Endothelial cell of umbilical vein (primary cell): Measurements from ENCODE around the gene MYLK.

Experiments used
- CTCF ChIP-seq, 2 donors: IDR thresholded peaks; 1 replicate in 1 of 2; 2 replicates in 1 of 2; pipeline ENCODE4 v1.5.1; 2011; ENCODE audit warnings: low read length in 2 of 2, mild to moderate bottlenecking in 2 of 2, moderate library complexity in 2 of 2, control low read depth in 1 of 2, inconsistent platforms in 1 of 2, low read depth in 1 of 2; ENCODE audit not compliant: insufficient read depth in 1 of 2; ENCODE audit errors: extremely low read depth in 1 of 2
- JUN ChIP-seq: IDR thresholded peaks from 2 replicates; pipeline ENCODE4 v1.6.1; 2011; ENCODE audit warnings: borderline replicate concordance, low read depth; ENCODE audit not compliant: insufficient read length, insufficient read depth
- MAX ChIP-seq: IDR thresholded peaks from 2 replicates; pipeline ENCODE4 v1.6.1; 2011; ENCODE audit not compliant: insufficient read depth, insufficient read length
- MYC ChIP-seq: IDR thresholded peaks from one replicate; pipeline ENCODE4 v1.6.1; 2011; ENCODE audit warnings: mild to moderate bottlenecking, low read depth, low read length
- POLR2A ChIP-seq: IDR thresholded peaks from 2 replicates; pipeline ENCODE4 v1.6.1; 2012; ENCODE audit warnings: low read depth, mild to moderate bottlenecking, control low read depth, low read length

GRCh38 chr3:123733341-123733740 is 150.8 kb downstream of the MYLK start:
- TF ChIP-seq CTCF (IDR thresholded peaks at IDR 0.05; ENCODE audit: extremely low read depth in 1 of 2, insufficient read depth in 1 of 2, low read depth in 1 of 2, low read length in 2 of 2) = no peak
- no peak for TF ChIP-seq POLR2A
- no peak for TF ChIP-seq MAX
- no peak for TF ChIP-seq MYC
- no peak for TF ChIP-seq JUN
